ENCODE data around the gene ANAPC16.
"Not testable (repeated sequence)": the region's sequence is repeated elsewhere in the genome, so short reads cannot be mapped to it uniquely, and the experiment has no call there.

Gene ANAPC16

DNA sequence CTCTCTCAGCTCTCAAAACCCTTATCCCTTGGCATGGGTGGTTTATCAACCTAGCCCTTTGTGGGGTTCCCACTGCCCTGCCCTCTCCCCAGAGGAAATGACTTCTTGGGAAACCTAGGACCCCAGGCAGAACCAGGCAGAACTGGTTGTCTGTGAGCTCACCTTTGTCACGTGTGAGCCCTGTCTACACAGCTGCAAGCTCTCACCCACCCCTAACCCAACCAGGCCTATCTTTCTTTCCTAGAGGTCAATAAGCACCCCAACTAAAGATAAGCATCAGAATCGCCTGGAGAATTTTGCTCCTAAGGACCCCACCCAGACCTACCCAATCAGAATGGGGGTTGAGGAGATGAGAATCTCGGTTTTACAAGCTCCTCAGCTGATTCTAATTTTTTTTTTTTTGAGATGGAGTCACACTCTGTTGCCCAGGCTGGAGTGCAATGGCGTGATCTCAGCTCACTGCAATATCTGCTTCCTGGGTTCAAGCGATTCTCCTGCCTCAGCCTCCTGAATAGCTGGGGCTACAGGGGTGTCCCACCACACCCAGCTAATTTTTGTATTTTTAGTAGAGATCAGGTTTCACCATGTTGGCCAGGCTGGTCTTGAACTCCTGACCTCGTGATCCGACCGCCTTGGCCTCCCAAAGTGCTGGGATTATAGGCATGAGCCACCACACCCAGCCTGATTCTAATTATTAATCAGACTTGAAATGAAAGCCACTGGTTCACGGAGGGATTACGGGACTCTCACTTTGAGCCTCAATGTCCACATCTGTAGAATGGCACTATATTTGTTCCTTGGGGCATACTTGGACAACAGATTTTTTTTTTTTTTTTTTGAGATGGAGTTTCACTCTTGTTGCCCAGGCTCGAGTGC lies 50.4 kb downstream of the ANAPC16 start:
- DNase-seq, result no peak

DNA sequence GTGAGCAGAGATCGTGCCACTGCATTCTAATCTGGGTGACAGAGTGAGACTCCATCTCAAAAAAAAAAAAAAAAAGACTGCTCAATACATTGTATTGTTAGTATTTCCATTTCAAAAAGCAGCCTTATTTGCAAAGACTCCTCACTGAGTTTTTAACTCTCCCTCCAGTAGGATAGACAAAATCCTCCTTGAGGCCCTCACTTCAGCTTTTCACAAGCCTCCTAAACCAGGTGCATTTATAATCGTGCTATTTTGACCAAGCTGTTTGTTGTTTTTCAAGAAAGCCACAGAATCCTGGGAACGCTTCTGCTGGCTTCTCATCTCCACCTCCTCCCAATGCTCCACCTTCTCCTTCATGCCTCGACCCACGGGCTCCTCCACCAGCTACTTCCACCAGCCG lies 51.6 kb downstream of the ANAPC16 start:
- DNase-seq, result no peak

DNA sequence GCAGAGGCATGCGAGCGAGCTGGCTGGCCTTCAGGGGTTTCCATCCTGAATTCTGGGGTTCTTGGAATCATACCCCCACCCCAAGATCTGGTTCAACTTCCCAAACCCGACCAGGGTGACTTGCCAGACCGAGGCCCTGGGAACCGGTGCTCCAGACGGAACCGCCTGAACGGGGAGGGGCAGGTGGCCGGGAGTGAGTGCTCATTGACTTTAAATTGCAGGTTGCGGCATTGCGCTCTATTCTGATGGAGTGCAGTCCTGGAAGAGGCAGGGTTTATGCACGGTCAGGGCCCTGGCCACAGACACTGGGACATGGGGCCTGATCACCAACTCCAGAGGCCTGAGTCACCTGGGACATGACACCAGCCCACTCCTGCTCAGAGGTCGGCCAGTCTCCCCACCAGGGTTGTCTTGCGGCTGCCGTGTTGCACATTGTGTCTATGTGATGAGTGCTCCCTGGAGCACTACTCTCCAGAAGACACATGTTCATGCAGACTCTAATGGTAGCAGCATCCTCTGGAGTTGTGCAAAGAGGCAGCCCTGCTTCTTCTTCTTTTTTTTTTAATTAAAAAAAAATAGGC lies 52.1 kb downstream of the ANAPC16 start:
- DNase-seq, result no peak

GRCh38 chr10:72268475-72269200 lies 52.8 kb downstream of the ANAPC16 start:
- not testable (repeated sequence) for DNase-seq

DNA sequence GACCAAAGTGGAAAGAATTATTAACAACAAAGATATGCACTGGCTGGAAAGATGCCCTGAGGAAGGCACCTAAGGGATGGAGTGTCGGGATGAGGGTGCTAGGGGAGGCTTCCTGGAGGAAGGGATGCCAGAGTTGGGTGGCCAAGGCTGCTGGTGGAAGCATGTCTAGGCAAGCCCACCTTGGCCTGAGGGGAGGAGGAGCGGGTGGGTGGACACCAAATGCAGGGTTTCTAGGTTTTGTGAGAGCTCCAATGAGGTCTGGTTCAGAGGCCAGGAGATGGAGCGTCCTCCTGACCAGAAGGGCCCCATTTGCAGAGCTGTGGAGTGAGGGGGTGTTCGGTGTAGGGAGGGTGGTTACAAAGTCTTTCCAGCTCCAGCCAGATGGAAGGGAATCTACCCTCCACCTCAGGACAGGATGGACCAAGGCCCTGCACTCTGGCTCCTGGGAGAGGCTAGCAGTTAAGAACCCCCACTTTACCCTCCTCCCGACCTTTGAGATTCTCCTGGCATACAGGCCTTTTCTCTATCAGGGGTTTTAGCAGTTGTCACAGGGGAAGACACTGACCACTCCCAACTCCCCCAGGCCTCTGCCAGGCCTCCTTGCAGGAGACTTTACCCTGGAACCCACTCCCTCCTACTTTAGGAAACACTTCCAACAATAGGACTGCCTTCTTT lies 54.9 kb downstream of the ANAPC16 start:
- no peak for DNase-seq

DNA sequence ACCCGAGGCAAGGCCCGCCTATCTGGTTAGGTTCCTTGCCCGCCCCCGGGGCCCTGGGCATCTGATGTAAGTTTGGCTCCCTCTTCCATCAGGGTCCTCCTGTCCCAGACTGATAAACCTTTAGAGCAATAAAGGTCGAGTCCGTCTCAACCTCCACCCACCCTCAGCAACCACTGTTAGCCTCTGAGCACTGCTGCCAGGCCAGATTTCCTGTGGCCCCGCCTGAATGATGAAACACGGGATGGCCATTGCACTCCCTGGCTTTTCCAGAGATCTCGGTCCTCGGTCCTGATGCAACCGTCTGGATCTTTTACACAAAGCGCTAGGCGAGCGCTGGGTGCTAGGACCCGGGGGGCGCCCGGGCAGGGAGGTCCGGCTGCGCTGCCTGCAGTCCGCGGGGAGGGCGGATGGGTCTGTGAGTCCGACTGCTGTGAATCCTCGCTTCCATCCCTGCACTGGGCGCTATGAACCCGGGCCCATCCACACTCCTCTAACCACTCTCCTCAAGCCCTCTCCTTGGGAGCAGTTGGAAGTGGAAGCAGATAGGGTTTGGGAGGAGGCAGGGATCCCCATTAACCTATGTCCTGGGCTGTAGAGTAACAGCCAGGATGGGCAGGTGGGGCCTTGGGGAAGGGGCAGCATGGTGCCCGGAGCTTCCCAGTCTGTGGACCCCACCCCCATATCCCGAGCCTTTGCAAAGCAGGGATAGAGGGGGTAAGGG lies 57.0 kb downstream of the ANAPC16 start:
- peak; percentile 100 for DNase-seq

DNA sequence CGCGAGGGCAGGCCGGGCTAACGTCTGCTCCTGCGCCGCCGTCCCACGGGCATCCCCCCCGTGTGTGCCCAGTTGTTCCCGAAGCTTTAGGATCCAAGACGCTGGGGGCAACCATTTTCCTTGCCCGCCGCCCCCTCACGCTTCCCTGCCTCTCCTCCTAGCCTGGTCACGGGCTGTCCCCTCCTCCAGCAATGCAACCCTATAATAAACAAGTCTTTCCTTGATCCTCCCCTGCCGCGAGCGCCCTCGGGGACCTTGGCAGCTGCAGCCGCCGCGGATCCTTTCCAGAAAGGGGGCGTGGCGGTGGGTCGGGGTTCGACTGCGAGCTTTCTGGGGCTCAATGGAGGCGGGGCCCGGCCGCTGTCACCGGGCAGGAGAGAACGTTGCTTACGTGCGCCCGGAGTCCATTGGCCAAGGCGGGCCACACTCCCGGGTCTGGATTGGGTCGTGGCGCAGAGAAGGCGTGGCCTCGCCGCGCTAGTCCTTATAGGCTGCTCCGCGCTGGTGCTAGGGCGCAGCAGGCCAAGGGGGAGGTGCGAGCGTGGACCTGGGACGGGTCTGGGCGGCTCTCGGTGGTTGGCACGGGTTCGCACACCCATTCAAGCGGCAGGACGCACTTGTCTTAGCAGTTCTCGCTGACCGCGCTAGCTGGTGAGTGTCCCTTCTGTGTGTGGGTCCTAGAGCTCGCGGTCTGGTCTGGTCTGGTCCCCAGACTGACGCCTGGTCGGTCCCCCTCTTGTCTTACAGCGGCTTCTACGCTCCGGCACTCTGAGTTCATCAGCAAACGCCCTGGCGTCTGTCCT lies 57.8 kb downstream of the ANAPC16 start, which contains the start of gene DDIT4:
Gene DDIT4 (plus strand): TSS at position 515 of the 803 bp plus-strand sequence. CDS start 293 bp downstream, outside the sequence.
- DNase-seq, result peak; percentile 100

DNA sequence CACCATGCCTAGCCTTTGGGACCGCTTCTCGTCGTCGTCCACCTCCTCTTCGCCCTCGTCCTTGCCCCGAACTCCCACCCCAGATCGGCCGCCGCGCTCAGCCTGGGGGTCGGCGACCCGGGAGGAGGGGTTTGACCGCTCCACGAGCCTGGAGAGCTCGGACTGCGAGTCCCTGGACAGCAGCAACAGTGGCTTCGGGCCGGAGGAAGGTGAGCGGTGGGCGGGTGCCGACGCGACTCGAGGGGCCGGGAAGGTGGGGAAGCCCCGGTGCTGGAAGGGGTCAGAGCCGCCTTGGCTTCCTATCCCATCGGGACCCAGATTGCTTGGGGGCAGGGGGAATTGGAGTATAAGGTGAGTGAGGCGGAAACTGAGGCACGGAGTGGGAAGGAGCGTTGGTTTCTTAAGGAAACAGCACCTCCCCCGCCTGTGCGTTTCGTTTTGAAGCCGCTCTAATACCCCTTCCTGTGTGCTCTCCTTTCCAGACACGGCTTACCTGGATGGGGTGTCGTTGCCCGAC lies 58.5 kb downstream of the ANAPC16 start:
- DNase-seq, result peak; percentile 84

- peak; percentile 84 for DNase-seq
Measured at GRCh38 chr10:72274730-72275350, 59.0 kb downstream of the ANAPC16 start.

GRCh38 chr10:72275351-72276012 lies 59.7 kb downstream of the ANAPC16 start:
- peak; percentile 92 for DNase-seq

GRCh38 chr10:72276013-72276387 lies 60.2 kb downstream of the ANAPC16 start:
- peak; percentile 95 for DNase-seq

DNA sequence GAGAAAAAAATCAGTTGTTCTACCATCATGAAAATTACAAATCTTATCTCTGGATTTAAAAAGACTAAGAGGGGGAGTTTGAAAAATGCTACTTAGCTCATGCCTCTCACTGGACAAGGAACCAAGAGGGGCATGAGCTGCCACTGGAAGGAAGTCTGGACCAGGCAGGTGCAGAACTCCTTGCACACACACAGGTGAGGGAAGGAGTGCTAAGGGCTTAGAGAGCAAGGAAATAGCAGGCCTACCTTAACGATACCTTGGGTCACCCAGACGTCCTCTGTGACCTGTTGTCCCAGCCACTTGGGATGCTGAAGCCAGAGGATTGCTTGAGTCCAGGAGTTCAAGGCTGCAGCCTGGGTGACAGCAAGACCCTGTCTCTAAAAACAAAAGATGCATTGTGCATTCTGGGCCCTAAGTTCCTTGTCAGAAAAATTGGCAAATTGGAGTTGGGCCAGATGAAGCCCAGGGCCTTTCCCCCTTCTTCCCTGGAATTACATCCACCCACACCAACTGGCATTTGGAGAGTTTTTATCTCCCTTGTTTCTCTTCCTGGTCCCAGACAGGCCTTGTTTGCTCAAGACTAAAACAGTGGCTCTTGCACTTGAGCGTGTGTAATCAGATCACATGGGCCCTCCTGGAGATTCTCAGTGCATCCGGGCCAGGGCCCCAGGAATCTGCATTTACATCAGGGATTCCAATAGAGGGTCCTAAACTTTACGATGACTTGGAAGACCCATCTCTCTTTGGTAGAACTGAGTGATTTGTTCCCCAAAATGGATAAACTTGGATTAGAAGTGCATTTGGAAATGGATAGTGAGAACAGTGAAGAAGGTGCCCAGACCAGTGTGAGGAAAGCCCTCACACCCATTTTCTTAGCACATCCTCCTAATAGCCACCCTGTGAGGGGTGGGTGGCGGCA lies 60.9 kb downstream of the ANAPC16 start:
- DNase-seq, result peak; percentile 97

DNA sequence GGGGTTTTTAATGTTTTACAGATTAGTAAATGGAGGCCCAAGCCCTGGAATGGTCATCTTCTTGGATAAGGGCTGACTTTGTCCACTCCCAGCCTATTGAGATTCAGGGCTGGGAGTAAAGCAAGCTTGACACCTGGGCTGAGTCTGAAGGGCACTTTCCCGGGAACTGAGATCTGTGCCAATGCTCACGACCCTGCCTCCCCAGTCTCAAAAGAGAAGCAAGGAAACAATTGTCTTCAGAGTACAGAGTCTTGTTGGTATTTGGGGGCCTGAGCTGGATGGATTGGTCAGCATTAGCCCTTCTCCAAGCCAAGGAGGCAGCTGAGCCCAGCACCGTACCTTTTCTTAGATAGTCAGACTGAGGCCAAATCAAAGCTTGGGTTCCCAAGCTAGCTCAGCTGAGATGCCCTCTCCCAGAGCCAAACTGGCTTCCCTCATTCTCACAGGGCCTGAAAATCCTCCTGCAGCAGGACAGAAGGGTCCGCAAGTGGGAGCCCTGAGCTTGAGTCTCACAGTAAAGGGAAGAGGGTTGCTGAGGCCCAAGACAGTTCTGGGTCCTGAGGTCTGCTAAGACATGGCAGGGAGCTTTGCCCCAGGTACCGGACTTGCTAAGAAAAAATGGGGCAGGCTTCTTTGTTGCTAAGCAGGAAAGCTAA lies 61.7 kb downstream of the ANAPC16 start:
- peak; percentile 68 for DNase-seq

- no peak for DNase-seq
Measured at GRCh38 chr10:72277996-72278667, 62.3 kb downstream of the ANAPC16 start.

DNA sequence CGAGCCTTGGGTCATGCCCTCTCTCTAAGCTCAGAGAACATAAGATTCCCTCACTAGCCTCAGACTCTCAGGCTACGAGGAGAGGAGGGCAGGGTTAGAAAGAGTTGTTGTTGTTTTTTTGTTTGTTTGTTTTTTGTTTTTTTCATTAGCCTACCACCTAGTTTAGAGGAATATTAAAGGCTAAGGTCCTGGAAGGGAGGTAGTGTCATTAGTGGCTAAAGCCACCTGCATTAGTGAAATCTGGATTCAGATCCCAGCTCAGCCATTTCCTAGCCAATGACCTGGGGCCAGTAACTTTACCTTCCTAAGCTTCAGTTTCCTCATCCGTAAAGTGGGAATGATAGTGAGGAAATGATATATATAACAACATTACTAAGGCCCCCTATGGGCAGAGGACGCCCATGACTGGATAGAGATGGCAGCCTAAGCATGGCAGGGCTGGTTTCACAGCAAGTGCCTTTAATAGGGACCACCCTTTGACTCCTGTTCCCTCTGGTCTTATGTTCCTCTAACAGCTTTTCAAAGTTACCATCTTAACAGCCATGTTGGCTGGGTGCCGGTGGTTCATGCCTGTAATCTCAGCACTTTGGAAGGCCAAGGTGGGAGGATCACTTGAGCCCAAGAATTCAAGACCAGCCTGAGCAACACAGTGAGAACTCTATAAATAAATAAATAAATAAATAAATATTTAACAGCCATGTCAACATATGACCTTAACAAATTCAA lies 63.0 kb downstream of the ANAPC16 start:
- DNase-seq, result no peak

GRCh38 chr10:72279587-72279986 lies 63.8 kb downstream of the ANAPC16 start:
- DNase-seq, result not testable (repeated sequence)

GRCh38 chr10:72283131-72283530 lies 67.3 kb downstream of the ANAPC16 start:
- DNase-seq, result no peak

Data from OCI-M1 (cell line).